Measurements from ENCODE around the gene CRADD.

DNA sequence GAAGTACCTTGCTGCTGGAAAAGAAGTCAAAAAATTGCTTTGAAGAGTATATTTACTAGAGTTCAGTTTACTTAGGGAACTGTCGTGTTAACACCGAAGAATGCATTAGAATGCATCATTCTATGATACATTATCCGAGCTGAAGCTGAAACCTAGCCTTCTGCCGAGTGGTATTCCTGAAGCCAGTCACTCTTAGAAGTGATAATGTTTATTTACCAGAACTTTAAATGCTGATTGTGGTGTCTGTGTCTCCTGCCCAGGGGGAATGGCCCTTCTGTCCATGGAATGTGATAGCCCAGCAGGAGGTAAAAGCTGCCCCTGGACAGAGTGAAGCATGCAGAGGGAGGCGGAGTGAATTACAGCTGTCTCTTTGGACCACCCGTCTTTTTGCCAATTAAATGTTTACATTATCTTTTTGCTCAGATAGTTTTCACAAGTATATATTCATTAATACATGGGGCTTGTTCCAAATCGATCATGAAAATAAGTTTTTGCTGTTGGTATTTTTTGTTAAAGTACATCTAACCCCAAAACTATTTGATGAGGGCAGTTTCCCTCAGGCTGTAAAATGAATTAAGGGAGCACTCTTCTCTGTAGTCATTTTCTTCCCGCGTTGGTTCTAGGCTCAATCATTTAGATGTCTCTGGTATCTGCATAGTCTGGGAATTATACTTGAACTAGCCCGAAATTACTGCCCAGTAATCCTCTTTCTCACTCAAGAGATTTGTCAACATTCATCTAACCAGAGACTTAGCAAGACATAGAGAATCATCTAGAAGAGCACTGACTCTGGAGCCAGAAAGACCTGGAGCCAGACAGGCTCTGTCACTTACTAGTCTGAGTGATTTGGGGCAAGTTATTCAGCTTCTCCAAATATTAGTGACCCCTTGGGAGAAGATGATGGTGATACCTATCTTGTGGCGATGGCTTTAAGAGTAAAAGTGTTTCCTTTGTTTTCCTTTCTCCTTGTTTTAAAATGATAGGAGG is 147.6 kb downstream of the CRADD start:
- no peak for TF ChIP-seq ZNF660 (tag by site-specific recombination; IDR thresholded peaks at IDR 0.05)
- no peak for TF ChIP-seq ZNF239 (tag by site-specific recombination; IDR thresholded peaks at IDR 0.05)
- TF ChIP-seq, protein P1, sequence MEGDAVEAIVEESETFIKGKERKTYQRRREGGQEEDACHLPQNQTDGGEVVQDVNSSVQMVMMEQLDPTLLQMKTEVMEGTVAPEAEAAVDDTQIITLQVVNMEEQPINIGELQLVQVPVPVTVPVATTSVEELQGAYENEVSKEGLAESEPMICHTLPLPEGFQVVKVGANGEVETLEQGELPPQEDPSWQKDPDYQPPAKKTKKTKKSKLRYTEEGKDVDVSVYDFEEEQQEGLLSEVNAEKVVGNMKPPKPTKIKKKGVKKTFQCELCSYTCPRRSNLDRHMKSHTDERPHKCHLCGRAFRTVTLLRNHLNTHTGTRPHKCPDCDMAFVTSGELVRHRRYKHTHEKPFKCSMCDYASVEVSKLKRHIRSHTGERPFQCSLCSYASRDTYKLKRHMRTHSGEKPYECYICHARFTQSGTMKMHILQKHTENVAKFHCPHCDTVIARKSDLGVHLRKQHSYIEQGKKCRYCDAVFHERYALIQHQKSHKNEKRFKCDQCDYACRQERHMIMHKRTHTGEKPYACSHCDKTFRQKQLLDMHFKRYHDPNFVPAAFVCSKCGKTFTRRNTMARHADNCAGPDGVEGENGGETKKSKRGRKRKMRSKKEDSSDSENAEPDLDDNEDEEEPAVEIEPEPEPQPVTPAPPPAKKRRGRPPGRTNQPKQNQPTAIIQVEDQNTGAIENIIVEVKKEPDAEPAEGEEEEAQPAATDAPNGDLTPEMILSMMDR (tag by site-specific recombination; IDR thresholded peaks at IDR 0.05): no peak
- no peak for TF ChIP-seq MYNN (tag by site-specific recombination; IDR thresholded peaks at IDR 0.05; ENCODE audit: borderline replicate concordance)
- no peak for TF ChIP-seq ZNF223 (tag by site-specific recombination; IDR thresholded peaks at IDR 0.05)
- no peak for TF ChIP-seq BCL11A (tag by site-specific recombination; IDR thresholded peaks at IDR 0.05; ENCODE audit: low read depth)
- TF ChIP-seq, protein P2, sequence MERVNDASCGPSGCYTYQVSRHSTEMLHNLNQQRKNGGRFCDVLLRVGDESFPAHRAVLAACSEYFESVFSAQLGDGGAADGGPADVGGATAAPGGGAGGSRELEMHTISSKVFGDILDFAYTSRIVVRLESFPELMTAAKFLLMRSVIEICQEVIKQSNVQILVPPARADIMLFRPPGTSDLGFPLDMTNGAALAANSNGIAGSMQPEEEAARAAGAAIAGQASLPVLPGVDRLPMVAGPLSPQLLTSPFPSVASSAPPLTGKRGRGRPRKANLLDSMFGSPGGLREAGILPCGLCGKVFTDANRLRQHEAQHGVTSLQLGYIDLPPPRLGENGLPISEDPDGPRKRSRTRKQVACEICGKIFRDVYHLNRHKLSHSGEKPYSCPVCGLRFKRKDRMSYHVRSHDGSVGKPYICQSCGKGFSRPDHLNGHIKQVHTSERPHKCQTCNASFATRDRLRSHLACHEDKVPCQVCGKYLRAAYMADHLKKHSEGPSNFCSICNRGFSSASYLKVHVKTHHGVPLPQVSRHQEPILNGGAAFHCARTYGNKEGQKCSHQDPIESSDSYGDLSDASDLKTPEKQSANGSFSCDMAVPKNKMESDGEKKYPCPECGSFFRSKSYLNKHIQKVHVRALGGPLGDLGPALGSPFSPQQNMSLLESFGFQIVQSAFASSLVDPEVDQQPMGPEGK (tag by site-specific recombination; IDR thresholded peaks at IDR 0.05): no peak
- TF ChIP-seq ZNF777 (tag by site-specific recombination; IDR thresholded peaks at IDR 0.05; ENCODE audit: borderline replicate concordance): no peak
- TF ChIP-seq, protein P3, sequence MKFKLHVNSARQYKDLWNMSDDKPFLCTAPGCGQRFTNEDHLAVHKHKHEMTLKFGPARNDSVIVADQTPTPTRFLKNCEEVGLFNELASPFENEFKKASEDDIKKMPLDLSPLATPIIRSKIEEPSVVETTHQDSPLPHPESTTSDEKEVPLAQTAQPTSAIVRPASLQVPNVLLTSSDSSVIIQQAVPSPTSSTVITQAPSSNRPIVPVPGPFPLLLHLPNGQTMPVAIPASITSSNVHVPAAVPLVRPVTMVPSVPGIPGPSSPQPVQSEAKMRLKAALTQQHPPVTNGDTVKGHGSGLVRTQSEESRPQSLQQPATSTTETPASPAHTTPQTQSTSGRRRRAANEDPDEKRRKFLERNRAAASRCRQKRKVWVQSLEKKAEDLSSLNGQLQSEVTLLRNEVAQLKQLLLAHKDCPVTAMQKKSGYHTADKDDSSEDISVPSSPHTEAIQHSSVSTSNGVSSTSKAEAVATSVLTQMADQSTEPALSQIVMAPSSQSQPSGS (tag by site-specific recombination; IDR thresholded peaks at IDR 0.05; ENCODE audit: low read depth): no peak
- TF ChIP-seq ZNF138 (tag by site-specific recombination; IDR thresholded peaks at IDR 0.05; ENCODE audit: borderline replicate concordance): no peak
- TF ChIP-seq ZNF791 (tag by site-specific recombination; IDR thresholded peaks at IDR 0.05): no peak

Measured in HEK293 (cell line).